Esophagus (tissue), 2 donors: ENCODE measurements around the gene SNAP91. TPM values are rescaled to one million over a fixed set of nuclear protein-coding genes. Genes with fewer than 3 reads are reported as not detected.
A peak's percentile ranks its signal among the peaks of the same experiment; 100 is the strongest.

Source experiments
- H3K27ac ChIP-seq, 2 donors: one replicate each; pipeline ENCODE4 v1.5.1; 2013; ENCODE audit warnings: low read depth in 2 of 2, mild to moderate bottlenecking in 2 of 2, inconsistent platforms in 1 of 2, low read length in 1 of 2, moderate library complexity in 1 of 2
- H3K27me3 ChIP-seq, 2 donors: one replicate each; pipeline ENCODE4 v1.6.1; 2013; ENCODE audit warnings: low read length in 2 of 2, control low read depth in 1 of 2, mild to moderate bottlenecking in 1 of 2; ENCODE audit not compliant: insufficient read depth in 2 of 2, control insufficient read depth in 1 of 2
- H3K36me3 ChIP-seq, 2 donors: one replicate each; pipeline ENCODE4 v1.6.1; 2013; ENCODE audit warnings: low read length in 1 of 2; ENCODE audit not compliant: control insufficient read depth in 2 of 2, insufficient read depth in 2 of 2
- H3K4me1 ChIP-seq, 2 donors: one replicate each; pipeline ENCODE4 v1.6.1; 2013; ENCODE audit warnings: low read length in 1 of 2; ENCODE audit not compliant: control insufficient read depth in 2 of 2, insufficient read depth in 2 of 2
- H3K4me3 ChIP-seq, 2 donors: one replicate each; pipeline ENCODE4 v1.5.1; 2013; ENCODE audit warnings: low read length in 2 of 2, mild to moderate bottlenecking in 2 of 2, low read depth in 1 of 2, moderate library complexity in 1 of 2
- H3K9me3 ChIP-seq, 2 donors: one replicate each; pipeline ENCODE4 v1.6.1; 2013; ENCODE audit warnings: mild to moderate bottlenecking in 2 of 2, low read depth in 1 of 2, low read length in 1 of 2, moderate library complexity in 1 of 2; ENCODE audit not compliant: control insufficient read depth in 2 of 2, insufficient read depth in 1 of 2
- WGBS, 2 donors: extraction: QIAGEN DNeasy Blood & Tissue Kit; methylation state at CpG; one replicate each; pipeline ENCODE4 v1.1.7; 2013; 5-methylcytosine and 5-hydroxymethylcytosine counted together
- polyA plus RNA-seq, 2 donors: library from polyadenylated mRNA; stranded (reverse); fragments of 200-250 nt; gene quantifications; one replicate each; pipeline ENCODE4 v1.2.3, GENCODE V29; 2013
- donor health status: healthy with polysubstance abuse.
- donor health status: Bipolar disorder and iron deficiency.

Gene SNAP91
- polyA plus RNA-seq, 2 donors = 0.04 to 0.05 TPM

DNA sequence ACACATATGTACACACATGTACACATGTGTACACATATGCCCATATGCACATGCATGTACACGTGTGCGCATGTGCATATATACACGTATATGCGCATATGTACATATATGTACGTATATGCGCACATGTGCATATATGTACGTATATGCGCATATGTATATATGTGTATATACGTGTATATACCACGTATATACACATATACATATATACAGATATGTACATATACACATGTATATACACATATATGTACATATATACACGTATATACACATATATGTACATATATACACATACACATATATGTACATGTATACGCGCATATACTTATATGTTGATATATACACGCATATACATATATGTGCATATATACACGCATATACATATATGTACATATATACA, 8.9 kb upstream of the SNAP91 start:
- H3K36me3 ChIP-seq = no peaks in the 10 kb centered on the region
- H3K4me3 ChIP-seq = no peak overlapping the region
- H3K27ac ChIP-seq = no peak overlapping the region
- WGBS, 2 donors = 80 to 82% methylated on average over 15 of the region's 15 CpGs
- no peaks in the 10 kb centered on the region for H3K27me3 ChIP-seq
- no peaks in the 10 kb centered on the region for H3K4me1 ChIP-seq
- no peaks in the 10 kb centered on the region for H3K9me3 ChIP-seq

DNA sequence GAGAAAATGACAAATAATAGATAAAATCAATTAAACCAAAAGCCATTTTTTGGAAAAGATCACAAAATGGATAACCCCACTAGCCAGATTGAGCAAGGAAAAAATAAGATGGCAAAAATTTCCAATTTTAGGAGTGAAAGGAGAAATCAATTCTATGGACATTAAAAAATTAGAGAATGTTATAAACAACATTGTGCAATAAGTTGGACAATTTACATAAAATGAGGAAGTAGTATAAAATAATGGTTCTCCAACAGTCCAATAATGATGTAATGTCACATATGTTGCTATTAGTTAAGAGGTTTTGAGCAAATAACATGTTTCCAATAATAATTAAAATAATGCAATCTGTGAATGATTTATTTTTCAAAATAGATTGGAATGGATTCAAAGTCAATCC, 3.1 kb upstream of the SNAP91 start:
- peaks cover 0 to 13% of the 10 kb centered on the region in 2 donors for H3K27me3 ChIP-seq
- H3K9me3 ChIP-seq = no peaks in the 10 kb centered on the region
- H3K4me3 ChIP-seq = no peak overlapping the region
- H3K27ac ChIP-seq = no peak overlapping the region
- H3K36me3 ChIP-seq = no peaks in the 10 kb centered on the region
- H3K4me1 ChIP-seq = peaks cover 0 to 4% of the 10 kb centered on the region in 2 donors

DNA sequence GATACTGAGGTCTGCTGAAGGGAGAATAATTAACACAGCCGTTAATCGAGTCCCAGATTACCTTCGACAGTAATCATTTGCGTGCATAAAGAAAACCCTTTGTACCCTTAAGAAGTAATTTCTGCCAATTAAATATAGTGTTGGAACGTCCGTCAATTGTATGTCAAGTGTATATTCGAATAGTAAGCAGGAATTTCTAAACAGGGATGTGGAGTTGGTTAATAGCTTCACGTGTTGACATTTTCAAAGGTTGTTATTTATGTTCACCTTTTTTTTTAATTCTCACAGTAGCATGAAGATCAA, 798 bp upstream of the SNAP91 start:
- Histone ChIP-seq H3K4me3 (peak overlapping the region in 1 of 2 donors; percentile 46), H3K27ac (no peak overlapping the region), H3K36me3 (no peaks in the 10 kb centered on the region), H3K9me3 (no peaks in the 10 kb centered on the region), H3K27me3 (peaks cover 3 to 13% of the 10 kb centered on the region in 2 donors), H3K4me1 (peaks cover 0 to 4% of the 10 kb centered on the region in 2 donors)
- 28 to 29% methylated on average over 8 of the region's 8 CpGs for WGBS, 2 donors

GRCh38 chr6:83708546-83708969, 343 bp downstream of the SNAP91 start:
- Histone ChIP-seq H3K4me1 (peaks cover 0 to 4% of the 10 kb centered on the region in 2 donors), H3K27ac (no peak overlapping the region), H3K4me3 (peak overlapping the region; percentile 37 to 46), H3K9me3 (no peaks in the 10 kb centered on the region), H3K36me3 (no peaks in the 10 kb centered on the region), H3K27me3 (peaks cover 3 to 13% of the 10 kb centered on the region in 2 donors)
- 1 to 4% methylated on average over 27 to 52 of the region's 52 CpGs for WGBS, 2 donors

GRCh38 chr6:83707829-83708545, 914 bp downstream of the SNAP91 start:
- Histone ChIP-seq H3K9me3 (no peaks in the 10 kb centered on the region), H3K27ac (no peak overlapping the region), H3K27me3 (peaks cover 3 to 13% of the 10 kb centered on the region in 2 donors), H3K4me1 (peaks cover 0 to 4% of the 10 kb centered on the region in 2 donors), H3K36me3 (no peaks in the 10 kb centered on the region), H3K4me3 (peak overlapping the region; percentile 37 to 46)
- 5 to 6% methylated on average over 52 to 53 of the region's 53 CpGs for WGBS, 2 donors

DNA sequence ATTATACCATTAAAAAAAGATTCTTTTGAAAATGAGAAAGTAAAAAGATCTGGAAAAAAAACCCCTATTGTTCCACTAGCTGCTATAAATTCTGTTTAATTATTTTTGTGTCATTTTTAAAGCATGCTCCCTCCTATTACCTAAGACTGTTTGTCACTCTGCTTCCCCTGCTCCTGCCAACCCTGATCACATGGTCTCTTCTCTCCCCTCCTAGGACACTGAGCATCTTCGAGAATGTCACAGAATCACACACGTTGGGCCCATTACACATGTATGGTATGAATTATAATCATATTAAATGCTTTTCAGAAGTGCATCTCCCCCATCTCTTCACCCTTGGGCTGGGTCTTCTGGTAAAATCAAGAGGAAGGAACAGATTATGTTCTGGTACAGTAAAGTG, 6.2 kb downstream of the SNAP91 start:
- Histone ChIP-seq H3K9me3 (no peaks in the 10 kb centered on the region), H3K27me3 (peaks cover under 1 to 3% of the 10 kb centered on the region in 2 donors), H3K4me3 (no peak overlapping the region), H3K4me1 (no peaks in the 10 kb centered on the region), H3K36me3 (no peaks in the 10 kb centered on the region), H3K27ac (no peak overlapping the region)
- 53 to 57% methylated on average over 2 of the region's 2 CpGs for WGBS, 2 donors

DNA sequence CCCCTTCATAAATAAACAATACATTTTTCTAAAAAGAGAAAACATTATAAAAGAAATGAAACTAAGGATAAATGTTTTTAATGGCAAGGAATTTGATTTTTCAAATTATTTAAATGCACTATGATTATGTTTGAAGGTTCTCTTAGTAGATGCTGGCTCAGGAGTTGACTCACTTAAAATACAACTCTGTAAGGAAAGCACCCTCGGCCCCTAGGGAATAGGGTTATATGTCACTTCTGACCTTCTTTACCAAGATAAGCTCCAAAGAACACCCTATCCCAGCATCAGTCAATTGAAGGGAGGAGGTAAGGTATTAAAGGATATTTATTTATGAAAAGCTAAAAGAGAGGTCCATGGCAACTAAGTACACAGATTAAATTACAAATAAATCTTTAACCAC, 6.8 kb downstream of the SNAP91 start:
- H3K4me1 ChIP-seq = no peaks in the 10 kb centered on the region
- H3K27me3 ChIP-seq = peaks cover 0 to 3% of the 10 kb centered on the region in 2 donors
- H3K27ac ChIP-seq = no peak overlapping the region
- H3K9me3 ChIP-seq = no peaks in the 10 kb centered on the region
- 41 to 47% methylated on average over 1 of the region's 1 CpG for WGBS, 2 donors
- H3K4me3 ChIP-seq = no peak overlapping the region
- H3K36me3 ChIP-seq = no peaks in the 10 kb centered on the region

DNA sequence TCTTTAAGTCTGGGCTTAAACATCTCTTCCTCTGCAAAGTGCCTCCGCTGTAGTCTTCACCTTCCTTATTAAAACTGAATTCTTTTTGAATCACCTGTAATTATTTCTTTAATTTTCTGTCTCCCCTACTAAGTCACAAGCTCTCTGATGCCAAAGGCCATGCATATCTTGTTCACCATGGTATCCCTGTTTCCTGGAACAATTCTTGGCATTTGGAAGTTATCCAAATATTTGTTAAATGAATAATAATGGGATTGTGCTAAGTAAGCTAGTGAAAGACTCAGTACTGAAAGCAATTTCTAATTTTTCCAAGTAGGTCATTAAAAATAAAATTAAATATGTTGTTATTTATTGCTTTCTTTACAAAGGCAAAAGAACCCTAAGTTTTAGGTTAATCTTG, 12.2 kb downstream of the SNAP91 start:
- Histone ChIP-seq H3K4me3 (no peak overlapping the region), H3K4me1 (no peaks in the 10 kb centered on the region), H3K36me3 (no peaks in the 10 kb centered on the region), H3K27me3 (no peaks in the 10 kb centered on the region), H3K9me3 (no peaks in the 10 kb centered on the region), H3K27ac (no peak overlapping the region)
- WGBS, 2 donors = 88 to 90% methylated on average over 1 of the region's 1 CpG

DNA sequence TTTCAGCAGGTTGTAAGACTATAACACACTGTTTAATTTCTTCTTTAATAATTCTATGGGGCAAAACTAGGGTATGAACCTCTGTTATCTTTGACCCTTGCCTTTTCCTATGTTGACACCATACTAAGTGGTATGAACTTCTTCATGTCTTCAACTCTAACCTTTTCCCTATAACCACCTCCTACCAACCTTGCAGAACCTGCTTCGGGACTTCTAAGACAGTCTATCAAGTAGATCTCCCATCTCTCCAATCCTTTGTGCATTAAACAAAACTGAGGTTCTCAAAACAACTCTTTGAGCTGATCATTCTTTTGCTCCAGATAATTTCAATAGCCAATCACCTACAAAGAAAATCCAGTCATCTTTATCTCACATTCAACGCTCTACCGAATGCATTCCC, 23.4 kb downstream of the SNAP91 start:
- 91% methylated on average over 3 of the region's 3 CpGs for WGBS, 2 donors
- no peaks in the 10 kb centered on the region for H3K4me1 ChIP-seq
- no peaks in the 10 kb centered on the region for H3K27me3 ChIP-seq
- H3K4me3 ChIP-seq = no peak overlapping the region
- H3K9me3 ChIP-seq = no peaks in the 10 kb centered on the region
- no peaks in the 10 kb centered on the region for H3K36me3 ChIP-seq
- H3K27ac ChIP-seq = no peak overlapping the region

DNA sequence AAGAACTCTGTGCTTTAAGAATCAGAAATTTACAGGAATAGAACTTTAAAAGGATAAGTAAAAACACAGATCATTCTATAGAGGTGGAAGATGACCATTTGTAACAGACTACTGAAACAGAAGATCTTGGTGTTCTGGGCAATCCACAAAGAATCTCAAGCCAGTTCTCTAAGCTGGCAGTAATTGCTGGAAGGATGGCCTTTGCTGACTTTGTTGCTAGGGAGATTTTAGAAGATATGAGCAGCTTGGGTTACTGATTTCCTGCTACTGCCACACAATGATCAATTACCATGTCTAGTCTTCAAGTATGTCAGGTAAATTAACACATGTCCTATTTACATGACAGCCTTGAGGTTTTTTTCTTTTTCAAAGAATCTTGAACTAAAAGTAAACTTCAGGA, 31.1 kb downstream of the SNAP91 start:
- H3K27me3 ChIP-seq = no peaks in the 10 kb centered on the region
- H3K9me3 ChIP-seq = no peaks in the 10 kb centered on the region
- H3K27ac ChIP-seq = no peak overlapping the region
- no peaks in the 10 kb centered on the region for H3K36me3 ChIP-seq
- H3K4me3 ChIP-seq = no peak overlapping the region
- no peaks in the 10 kb centered on the region for H3K4me1 ChIP-seq
